ENCODE results near the gene VPS13C. TPM values are rescaled to one million over a fixed set of nuclear protein-coding genes. Genes with fewer than 3 reads are reported as not detected.
"Not testable (repeated sequence)": the region's sequence is repeated elsewhere in the genome, so short reads cannot be mapped to it uniquely, and the experiment has no call there.

Gene VPS13C
- total and polyA plus RNA-seq, 5 donors from 2014 or later = 11.2 to 150 (median 14.3) TPM

- Histone ChIP-seq H3K4me1 (ENCODE audit: control insufficient read depth, insufficient read depth, low read length, poor library complexity, severe bottlenecking) (peaks cover 4% of the 10 kb centered on the region), H3K4me3 (ENCODE audit: low read depth, low read length) (peak overlapping the region; percentile 4), H3K27ac (ENCODE audit: insufficient read depth, low read length, poor library complexity, severe bottlenecking) (no peak overlapping the region), H3K36me3 (ENCODE audit: control insufficient read depth, insufficient read depth, low read length) (peaks cover 34% of the 10 kb centered on the region), H3K27me3 (ENCODE audit: control insufficient read depth, insufficient read depth, low read length) (no peaks in the 10 kb centered on the region), H3K9me3 (ENCODE audit: control insufficient read depth in 2 of 2, low read length in 2 of 2) (no peaks in the 10 kb centered on the region)
- no peak for DNase-seq
- Mint-ChIP-seq H3K36me3 (peaks cover 36% of the 10 kb centered on the region), H3K4me1 (peaks cover 25 to 37% (median 29%) of the 10 kb centered on the region in 4 donors), H3K9me3 (no peaks in the 10 kb centered on the region), H3K4me3 (peak overlapping the region in 1 of 4 donors; percentile 2), H3K27ac (no peak overlapping the region), H3K27me3 (no peaks in the 10 kb centered on the region)
- no peak for ATAC-seq (ENCODE audit: low read depth in 2 of 2)
These were observed 33.0 kb downstream of the VPS13C start for GRCh38 chr15:62027263-62027565.

DNA sequence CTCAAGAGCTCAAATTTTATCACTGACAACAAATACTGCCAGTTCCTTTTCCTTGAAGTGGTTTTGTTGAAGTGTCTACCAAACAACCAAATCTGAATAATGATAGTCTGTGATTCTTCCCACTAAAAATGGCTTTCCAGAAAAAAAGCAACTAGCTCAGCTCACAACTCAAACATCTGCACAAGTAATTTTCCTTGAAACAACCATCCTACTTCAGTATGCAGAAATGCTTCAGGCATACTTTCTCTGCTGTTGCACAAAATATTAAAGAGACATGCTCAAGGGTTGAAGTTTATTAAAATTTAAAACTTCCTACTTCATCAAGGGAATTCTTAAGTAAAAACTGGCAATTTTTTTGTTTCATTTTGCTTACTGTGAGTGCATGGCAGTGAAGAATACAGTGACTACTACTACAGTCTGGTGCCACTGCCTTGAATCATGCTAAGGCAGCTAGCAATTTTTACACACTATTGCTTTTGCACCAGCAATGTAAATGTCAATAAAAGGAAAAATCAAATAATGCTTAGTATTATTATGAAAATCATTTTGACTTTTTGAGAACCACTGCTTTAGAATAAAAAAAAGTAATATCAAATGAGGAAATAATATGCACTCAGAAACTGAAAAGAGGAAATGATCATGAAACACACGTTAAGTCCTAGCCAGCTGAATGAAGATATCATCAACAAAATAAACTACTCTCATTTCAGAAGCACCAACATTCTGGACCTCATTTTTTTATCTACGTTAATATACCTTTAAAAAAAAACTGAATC, 33.6 kb downstream of the VPS13C start:
- H3K27me3 Mint-ChIP-seq = no peaks in the 10 kb centered on the region
- no peak overlapping the region for H3K27ac ChIP-seq (ENCODE audit: insufficient read depth, low read length, poor library complexity, severe bottlenecking)

GRCh38 chr15:62021991-62022600, 38.2 kb downstream of the VPS13C start:
- Histone ChIP-seq H3K27ac (ENCODE audit: insufficient read depth, low read length, poor library complexity, severe bottlenecking) (no peak overlapping the region), H3K9me3 (ENCODE audit: control insufficient read depth in 2 of 2, low read length in 2 of 2) (no peaks in the 10 kb centered on the region), H3K36me3 (ENCODE audit: control insufficient read depth, insufficient read depth, low read length) (peaks cover 42% of the 10 kb centered on the region), H3K4me1 (ENCODE audit: control insufficient read depth, insufficient read depth, low read length, poor library complexity, severe bottlenecking) (no peaks in the 10 kb centered on the region), H3K27me3 (ENCODE audit: control insufficient read depth, insufficient read depth, low read length) (no peaks in the 10 kb centered on the region), H3K4me3 (ENCODE audit: low read depth, low read length) (no peak overlapping the region)
- no peaks in the 10 kb centered on the region for H3K27me3 Mint-ChIP-seq
- peaks cover 0 to 2% (median 0%) of the 10 kb centered on the region in 7 donors for H3K9me3 Mint-ChIP-seq
- peaks cover 7 to 24% (median 9%) of the 10 kb centered on the region in 4 donors for H3K4me1 Mint-ChIP-seq
- no peak overlapping the region for H3K27ac Mint-ChIP-seq
- peaks cover 57% of the 10 kb centered on the region for H3K36me3 Mint-ChIP-seq
- no peak for DNase-seq
- no peak overlapping the region for H3K4me3 Mint-ChIP-seq
- no peak for ATAC-seq (ENCODE audit: low read depth in 2 of 2)

More for the DNA sequence above, 33.6 kb downstream of the VPS13C start:
- Mint-ChIP-seq H3K9me3 (no peaks in the 10 kb centered on the region), H3K36me3 (peaks cover 42% of the 10 kb centered on the region), H3K27ac (peak overlapping the region in 1 of 3 donors; percentile 64), H3K4me3 (peak overlapping the region in 1 of 4 donors; percentile 2), H3K4me1 (peaks cover 25 to 39% (median 29%) of the 10 kb centered on the region in 4 donors)
- H3K4me3 ChIP-seq (ENCODE audit: low read depth, low read length) = peak overlapping the region; percentile 4
- peaks cover 39% of the 10 kb centered on the region for H3K36me3 ChIP-seq (ENCODE audit: control insufficient read depth, insufficient read depth, low read length)
- DNase-seq (no peak), ATAC-seq (ENCODE audit: low read depth in 2 of 2) (peak in 1 of 2 donors; percentile 28)
- H3K9me3 ChIP-seq (ENCODE audit: control insufficient read depth in 2 of 2, low read length in 2 of 2) = no peaks in the 10 kb centered on the region
- H3K27me3 ChIP-seq (ENCODE audit: control insufficient read depth, insufficient read depth, low read length) = no peaks in the 10 kb centered on the region
- peaks cover 4% of the 10 kb centered on the region for H3K4me1 ChIP-seq (ENCODE audit: control insufficient read depth, insufficient read depth, low read length, poor library complexity, severe bottlenecking)

DNA sequence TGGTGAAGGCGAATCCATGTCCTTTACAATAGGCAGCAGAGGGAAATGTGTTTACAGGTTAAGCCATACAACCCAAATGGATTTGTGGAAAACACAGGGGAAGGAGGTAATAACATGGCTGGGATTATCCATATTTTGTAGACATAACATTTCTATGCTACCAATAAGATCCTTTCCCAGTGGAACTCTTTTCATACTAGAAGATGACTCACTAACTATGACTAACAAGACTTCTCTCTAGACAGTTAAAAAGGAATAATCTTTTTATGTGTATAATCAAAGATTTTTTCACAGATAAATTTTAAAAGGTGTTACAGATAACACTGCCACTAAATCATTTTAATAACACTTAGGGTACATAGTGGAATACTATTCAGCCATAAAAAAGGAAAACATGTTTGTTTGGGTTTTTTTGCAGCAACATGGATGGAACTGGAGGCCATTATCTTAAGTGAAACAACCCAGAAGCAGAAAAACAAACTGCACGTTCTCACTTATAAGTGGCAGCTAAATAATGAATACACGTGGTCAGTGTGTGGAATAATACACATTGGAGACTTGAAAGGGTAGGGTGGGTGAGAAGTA, 39.6 kb downstream of the VPS13C start:
- Histone ChIP-seq H3K4me3 (ENCODE audit: low read depth, low read length) (no peak overlapping the region), H3K27ac (ENCODE audit: insufficient read depth, low read length, poor library complexity, severe bottlenecking) (no peak overlapping the region), H3K9me3 (ENCODE audit: control insufficient read depth in 2 of 2, low read length in 2 of 2) (no peaks in the 10 kb centered on the region), H3K27me3 (ENCODE audit: control insufficient read depth, insufficient read depth, low read length) (no peaks in the 10 kb centered on the region), H3K36me3 (ENCODE audit: control insufficient read depth, insufficient read depth, low read length) (peaks cover 37% of the 10 kb centered on the region), H3K4me1 (ENCODE audit: control insufficient read depth, insufficient read depth, low read length, poor library complexity, severe bottlenecking) (no peaks in the 10 kb centered on the region)
- no peak overlapping the region for H3K27ac Mint-ChIP-seq
- H3K4me1 Mint-ChIP-seq = peaks cover 2 to 18% (median 9%) of the 10 kb centered on the region in 4 donors
- peaks cover 53% of the 10 kb centered on the region for H3K36me3 Mint-ChIP-seq
- H3K9me3 Mint-ChIP-seq = peaks cover 0 to 4% (median 3%) of the 10 kb centered on the region in 7 donors
- no peaks in the 10 kb centered on the region for H3K27me3 Mint-ChIP-seq
- ATAC-seq (ENCODE audit: low read depth in 2 of 2) (no peak), DNase-seq (no peak)
- H3K4me3 Mint-ChIP-seq = no peak overlapping the region

GRCh38 chr15:62005354-62005753, 54.9 kb downstream of the VPS13C start:
- H3K36me3 ChIP-seq (ENCODE audit: control insufficient read depth, insufficient read depth, low read length) = peaks cover 31% of the 10 kb centered on the region
- H3K4me1 Mint-ChIP-seq; H3K9me3 ChIP-seq (ENCODE audit: control insufficient read depth in 2 of 2, low read length in 2 of 2); H3K4me1 ChIP-seq (ENCODE audit: control insufficient read depth, insufficient read depth, low read length, poor library complexity, severe bottlenecking); H3K9me3 Mint-ChIP-seq; H3K27ac ChIP-seq (ENCODE audit: insufficient read depth, low read length, poor library complexity, severe bottlenecking); H3K4me3 ChIP-seq (ENCODE audit: low read depth, low read length); H3K27ac Mint-ChIP-seq; H3K27me3 Mint-ChIP-seq; H3K4me3 Mint-ChIP-seq; ATAC-seq (ENCODE audit: low read depth in 2 of 2); H3K27me3 ChIP-seq (ENCODE audit: control insufficient read depth, insufficient read depth, low read length); DNase-seq: not testable (repeated sequence)
- peaks cover 26% of the 10 kb centered on the region for H3K36me3 Mint-ChIP-seq

DNA sequence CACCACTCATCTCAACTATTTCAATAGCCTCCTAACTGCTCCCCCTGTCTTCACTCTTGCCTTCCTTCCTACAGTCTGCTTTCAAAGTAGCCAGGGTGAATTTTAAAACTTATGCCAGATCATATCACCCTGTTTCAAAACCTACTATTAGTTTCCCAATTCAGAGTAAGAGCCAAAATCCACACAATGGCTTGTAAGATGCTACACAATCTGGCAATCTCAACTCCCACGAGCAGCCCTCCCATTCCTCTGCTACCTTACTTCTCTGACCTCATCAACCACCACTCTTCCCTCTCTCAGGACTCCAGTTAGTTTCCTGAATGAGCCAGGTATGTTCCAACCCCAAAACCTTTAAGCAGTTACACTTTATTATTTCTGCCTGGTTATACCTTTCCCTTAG, 62.5 kb downstream of the VPS13C start:
- H3K27me3 Mint-ChIP-seq = no peaks in the 10 kb centered on the region
- Histone ChIP-seq H3K27ac (ENCODE audit: insufficient read depth, low read length, poor library complexity, severe bottlenecking) (no peak overlapping the region), H3K9me3 (ENCODE audit: control insufficient read depth in 2 of 2, low read length in 2 of 2) (no peaks in the 10 kb centered on the region), H3K4me3 (ENCODE audit: low read depth, low read length) (no peak overlapping the region), H3K27me3 (ENCODE audit: control insufficient read depth, insufficient read depth, low read length) (no peaks in the 10 kb centered on the region), H3K4me1 (ENCODE audit: control insufficient read depth, insufficient read depth, low read length, poor library complexity, severe bottlenecking) (no peaks in the 10 kb centered on the region), H3K36me3 (ENCODE audit: control insufficient read depth, insufficient read depth, low read length) (peaks cover 25% of the 10 kb centered on the region)
- peaks cover 0 to 3% (median 0%) of the 10 kb centered on the region in 7 donors for H3K9me3 Mint-ChIP-seq
- peaks cover 45% of the 10 kb centered on the region for H3K36me3 Mint-ChIP-seq
- H3K4me3 Mint-ChIP-seq = no peak overlapping the region
- peak overlapping the region in 1 of 3 donors; percentile 43 for H3K27ac Mint-ChIP-seq
- no peak for ATAC-seq (ENCODE audit: low read depth in 2 of 2)
- DNase-seq = no peak
- peaks cover 7 to 20% (median 15%) of the 10 kb centered on the region in 4 donors for H3K4me1 Mint-ChIP-seq

- Mint-ChIP-seq H3K27me3 (no peaks in the 10 kb centered on the region), H3K4me3 (no peak overlapping the region), H3K36me3 (peaks cover 44% of the 10 kb centered on the region), H3K9me3 (peaks cover 0 to 3% (median 0%) of the 10 kb centered on the region in 7 donors), H3K27ac (no peak overlapping the region), H3K4me1 (peaks cover 7 to 30% (median 15%) of the 10 kb centered on the region in 4 donors)
- Histone ChIP-seq H3K4me1 (ENCODE audit: control insufficient read depth, insufficient read depth, low read length, poor library complexity, severe bottlenecking) (no peaks in the 10 kb centered on the region), H3K4me3 (ENCODE audit: low read depth, low read length) (no peak overlapping the region), H3K9me3 (ENCODE audit: control insufficient read depth in 2 of 2, low read length in 2 of 2) (no peaks in the 10 kb centered on the region), H3K27me3 (ENCODE audit: control insufficient read depth, insufficient read depth, low read length) (no peaks in the 10 kb centered on the region), H3K27ac (ENCODE audit: insufficient read depth, low read length, poor library complexity, severe bottlenecking) (no peak overlapping the region), H3K36me3 (ENCODE audit: control insufficient read depth, insufficient read depth, low read length) (peaks cover 34% of the 10 kb centered on the region)
- ATAC-seq (ENCODE audit: low read depth in 2 of 2) (no peak), DNase-seq (no peak)
These were observed 64.1 kb downstream of the VPS13C start for GRCh38 chr15:61996056-61996635.

Data from CD4-positive, CD25-positive, alpha-beta regulatory T cell (primary cell).